DND-41 (cell line): ENCODE data around the gene SLC35F3.

ENCODE experiments used
- CTCF ChIP-seq: IDR thresholded peaks from 2 replicates; pipeline ENCODE4 v1.5.1; 2012; ENCODE audit warnings: borderline replicate concordance, low read length, moderate library complexity, mild to moderate bottlenecking; ENCODE audit not compliant: poor library complexity, severe bottlenecking; ENCODE audit errors: extremely low read depth
- EZH2 ChIP-seq: IDR thresholded peaks from 3 replicates; pipeline ENCODE4 v1.6.1; 2012; ENCODE audit warnings: borderline replicate concordance, low read depth, mild to moderate bottlenecking, moderate library complexity, low read length, inconsistent platforms; ENCODE audit not compliant: severe bottlenecking

GRCh38 chr1:234373064-234373958 is 468.8 kb downstream of the SLC35F3 start, which contains the start of gene COA6:
- TF ChIP-seq CTCF = peak; percentile 14
- no peak for TF ChIP-seq EZH2
